Chondrocyte (in vitro differentiated cells): ENCODE results near the gene MMP25. TPM values are rescaled to one million over a fixed set of nuclear protein-coding genes. Genes with fewer than 3 reads are reported as not detected.

Source experiments
- DNase-seq: peaks from one replicate; pipeline ENCODE4 v3.0.0; 2021; ENCODE audit warnings: mixed read lengths, low spot score
- H3K27ac Mint-ChIP-seq: one replicate; pipeline ENCODE4 v1.8.0; 2021; ENCODE audit warnings: mild to moderate bottlenecking, moderate library complexity, mixed read lengths; ENCODE audit not compliant: unreplicated experiment
- H3K27me3 Mint-ChIP-seq: 2 replicates; pipeline ENCODE4 v1.8.0; 2021; ENCODE audit warnings: low read depth, mixed read lengths
- H3K36me3 Mint-ChIP-seq: 2 replicates; pipeline ENCODE4 v1.8.0; 2021; ENCODE audit warnings: low read depth, mixed read lengths
- H3K4me1 Mint-ChIP-seq: 2 replicates; pipeline ENCODE4 v1.8.0; 2021; ENCODE audit warnings: low read depth, mild to moderate bottlenecking, mixed read lengths
- H3K4me3 Mint-ChIP-seq: one replicate; pipeline ENCODE4 v1.8.0; 2021; ENCODE audit warnings: mild to moderate bottlenecking, moderate library complexity, mixed read lengths; ENCODE audit not compliant: unreplicated experiment
- H3K9me3 Mint-ChIP-seq: 2 replicates; pipeline ENCODE4 v1.8.0; 2021; ENCODE audit warnings: low read depth, mixed read lengths
- total RNA-seq: library from RNA; stranded (reverse); gene quantifications from 3 replicates; pipeline ENCODE4 v1.2.1, GENCODE V29; 2021
- TF ChIP-seq, protein P1 (sequence below): fragments of 200-600 bp; sonication (generic); IDR thresholded peaks from 2 replicates; pipeline ENCODE4 v1.5.0; 2021; ENCODE audit warnings: antibody characterized with exemption, mild to moderate bottlenecking, moderate library complexity

The MMP25 gene
- total RNA-seq, 1 donor from 2014 or later, result not detected

DNA sequence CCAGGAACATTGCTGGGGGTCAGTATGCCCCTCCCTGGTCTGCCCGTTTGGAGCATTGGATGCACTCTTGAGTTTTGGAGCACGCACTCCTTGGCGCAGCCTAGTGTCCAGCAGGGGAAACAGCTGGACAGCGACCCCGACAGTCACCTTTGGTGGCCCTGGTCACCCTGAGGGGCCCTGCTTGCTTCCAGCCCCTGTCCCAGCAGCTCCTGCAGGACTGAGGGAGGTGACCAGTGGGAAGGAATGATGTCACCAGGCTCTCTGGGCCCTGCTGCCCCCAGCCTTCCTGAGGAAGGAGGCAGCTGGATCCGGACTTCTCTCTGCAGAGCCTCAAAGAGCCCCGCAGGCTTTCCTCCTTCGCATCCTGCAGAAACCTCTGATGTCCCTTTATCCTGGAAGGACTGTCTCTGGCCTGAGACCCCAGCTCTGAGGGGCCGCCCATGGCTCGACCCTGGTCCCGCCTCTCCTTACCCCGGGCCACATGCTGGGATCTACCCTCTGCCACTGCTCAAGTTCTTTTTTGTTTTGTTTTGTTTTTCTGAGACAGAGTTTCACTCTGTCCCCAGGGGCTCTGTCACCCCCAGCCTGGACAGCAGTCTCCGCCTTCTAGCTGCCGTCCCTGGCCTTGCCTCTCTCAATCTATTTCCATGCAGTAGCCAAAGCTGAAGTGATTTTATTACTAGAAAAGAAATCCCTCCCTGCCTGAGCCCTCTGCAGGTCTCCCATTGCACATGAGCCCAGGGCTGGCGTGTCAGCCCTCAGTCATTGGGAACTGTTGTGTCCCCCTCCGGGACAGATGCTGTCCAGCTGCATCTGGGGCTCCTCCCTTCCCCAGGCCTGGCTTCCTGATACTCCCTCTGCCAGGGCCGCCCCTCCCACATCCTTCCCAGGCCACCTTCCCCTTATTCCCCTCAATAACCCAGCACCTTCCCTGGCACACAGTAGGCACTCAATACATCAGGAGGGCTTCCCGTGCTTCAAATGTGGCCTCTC lies 41.2 kb downstream of the MMP25 start:
- H3K36me3 Mint-ChIP-seq, result no peaks in the 10 kb centered on the region
- H3K9me3 Mint-ChIP-seq, result no peaks in the 10 kb centered on the region
- no peak overlapping the region for H3K4me3 Mint-ChIP-seq
- TF ChIP-seq, protein P1, sequence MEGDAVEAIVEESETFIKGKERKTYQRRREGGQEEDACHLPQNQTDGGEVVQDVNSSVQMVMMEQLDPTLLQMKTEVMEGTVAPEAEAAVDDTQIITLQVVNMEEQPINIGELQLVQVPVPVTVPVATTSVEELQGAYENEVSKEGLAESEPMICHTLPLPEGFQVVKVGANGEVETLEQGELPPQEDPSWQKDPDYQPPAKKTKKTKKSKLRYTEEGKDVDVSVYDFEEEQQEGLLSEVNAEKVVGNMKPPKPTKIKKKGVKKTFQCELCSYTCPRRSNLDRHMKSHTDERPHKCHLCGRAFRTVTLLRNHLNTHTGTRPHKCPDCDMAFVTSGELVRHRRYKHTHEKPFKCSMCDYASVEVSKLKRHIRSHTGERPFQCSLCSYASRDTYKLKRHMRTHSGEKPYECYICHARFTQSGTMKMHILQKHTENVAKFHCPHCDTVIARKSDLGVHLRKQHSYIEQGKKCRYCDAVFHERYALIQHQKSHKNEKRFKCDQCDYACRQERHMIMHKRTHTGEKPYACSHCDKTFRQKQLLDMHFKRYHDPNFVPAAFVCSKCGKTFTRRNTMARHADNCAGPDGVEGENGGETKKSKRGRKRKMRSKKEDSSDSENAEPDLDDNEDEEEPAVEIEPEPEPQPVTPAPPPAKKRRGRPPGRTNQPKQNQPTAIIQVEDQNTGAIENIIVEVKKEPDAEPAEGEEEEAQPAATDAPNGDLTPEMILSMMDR, result peak; percentile 58
- no peak for DNase-seq
- H3K4me1 Mint-ChIP-seq, result peaks cover 9% of the 10 kb centered on the region
- H3K27me3 Mint-ChIP-seq, result peaks cover 9% of the 10 kb centered on the region
- no peak overlapping the region for H3K27ac Mint-ChIP-seq

DNA sequence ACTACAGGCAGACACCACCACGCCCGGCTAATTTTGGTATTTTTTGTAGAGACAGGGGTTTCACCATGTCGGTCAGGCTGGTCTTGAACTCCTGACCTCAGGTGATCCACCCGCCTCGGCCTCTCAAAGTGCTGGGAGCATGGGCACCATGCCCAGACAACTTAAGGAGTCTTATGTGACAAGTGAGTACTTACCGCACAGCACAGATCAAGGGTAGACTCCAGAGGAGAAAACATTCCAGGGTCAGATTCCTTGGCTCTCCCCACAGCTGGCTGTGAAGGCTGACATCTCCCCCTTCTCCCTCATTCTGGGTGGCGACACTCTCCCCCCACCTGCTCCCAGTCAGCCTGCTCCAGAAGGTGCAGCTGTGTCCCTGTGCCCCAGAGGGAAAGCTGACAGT lies 42.1 kb downstream of the MMP25 start:
- Mint-ChIP-seq H3K27ac (no peak overlapping the region), H3K4me1 (peaks cover 9% of the 10 kb centered on the region), H3K27me3 (peaks cover 11% of the 10 kb centered on the region), H3K4me3 (no peak overlapping the region), H3K9me3 (no peaks in the 10 kb centered on the region), H3K36me3 (no peaks in the 10 kb centered on the region)
- DNase-seq, result no peak
- TF ChIP-seq, protein P1, result no peak

- Mint-ChIP-seq H3K27ac (no peak overlapping the region), H3K4me3 (no peak overlapping the region), H3K36me3 (no peaks in the 10 kb centered on the region), H3K27me3 (peaks cover 11% of the 10 kb centered on the region), H3K4me1 (peaks cover 9% of the 10 kb centered on the region), H3K9me3 (no peaks in the 10 kb centered on the region)
- TF ChIP-seq, protein P1, result no peak
- no peak for DNase-seq
These were observed 42.8 kb downstream of the MMP25 start for GRCh38 chr16:3088925-3089716.

DNA sequence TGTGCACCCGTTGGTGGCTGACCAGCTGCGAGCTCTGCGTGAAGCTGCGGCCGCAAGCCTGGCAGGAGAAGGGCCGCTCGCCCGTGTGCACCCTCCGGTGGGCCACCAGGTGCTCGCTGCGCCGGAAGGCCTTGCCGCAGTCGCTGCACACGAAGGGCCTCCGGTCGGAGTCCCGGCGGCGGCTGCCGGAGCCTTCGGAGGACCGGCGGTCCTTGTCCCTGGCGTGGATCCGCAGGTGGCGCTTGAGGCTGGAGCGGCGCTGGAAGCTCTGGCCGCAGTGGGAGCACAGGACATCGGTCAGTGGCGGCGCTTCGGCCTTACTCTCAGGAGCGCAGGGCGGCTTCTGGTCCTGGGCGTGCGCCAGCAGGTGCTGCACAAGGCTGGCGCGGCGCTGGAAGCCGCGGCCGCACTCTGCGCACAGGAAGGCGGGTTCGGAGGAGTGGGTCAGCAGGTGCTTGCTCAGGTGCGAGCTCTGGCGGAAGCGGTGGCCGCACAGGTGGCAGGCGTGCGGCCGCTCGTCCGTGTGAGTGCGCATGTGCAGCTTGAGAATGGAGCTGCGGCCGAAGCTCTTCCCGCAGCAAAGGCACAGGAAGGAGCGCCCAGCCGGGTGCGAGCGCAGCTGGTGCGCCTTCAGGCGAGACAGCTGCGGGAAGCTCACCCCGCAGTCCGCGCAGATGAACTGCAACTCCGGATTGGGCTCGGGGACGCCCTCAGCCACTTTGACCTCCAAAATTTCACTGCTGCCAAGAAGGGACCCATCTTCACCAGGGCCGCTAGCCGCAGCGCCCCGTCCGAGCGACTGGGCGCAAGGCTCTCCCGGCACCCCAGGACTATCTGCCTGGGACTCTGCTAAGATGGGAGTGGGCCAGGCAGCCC lies 43.6 kb downstream of the MMP25 start:
- TF ChIP-seq, protein P1, result no peak
- H3K4me1 Mint-ChIP-seq, result peaks cover 9% of the 10 kb centered on the region
- peaks cover 11% of the 10 kb centered on the region for H3K27me3 Mint-ChIP-seq
- H3K27ac Mint-ChIP-seq, result no peak overlapping the region
- no peaks in the 10 kb centered on the region for H3K36me3 Mint-ChIP-seq
- no peaks in the 10 kb centered on the region for H3K9me3 Mint-ChIP-seq
- H3K4me3 Mint-ChIP-seq, result no peak overlapping the region
- DNase-seq, result no peak
